HepG2 (cell line): ENCODE results near the gene OR10H1. TPM values are rescaled to one million over a fixed set of nuclear protein-coding genes. Genes with fewer than 3 reads are reported as not detected.
A peak's percentile ranks its signal among the peaks of the same experiment; 100 is the strongest.

Source experiments
- FOSL2 ChIP-seq: sonication (generic); formaldehyde crosslinking; IDR thresholded peaks from 2 replicates; pipeline ENCODE4 v1.4.0; 2020; ENCODE audit warnings: missing genetic modification reagents
- MAFK ChIP-seq, 2 experiments: IDR thresholded peaks in 1 of 2; conservative IDR thresholded peaks in 1 of 2; 2 replicates each; pipeline ENCODE4 v1.6.1; 2011; ENCODE audit warnings: improper control_type of control experiment in 2 of 2, low read length in 2 of 2
- MTA1 ChIP-seq: sonication (generic); formaldehyde crosslinking; IDR thresholded peaks from 2 replicates; pipeline ENCODE4 v1.4.0; 2020; ENCODE audit warnings: missing genetic modification reagents, mild to moderate bottlenecking, borderline replicate concordance
- MXI1 ChIP-seq: IDR thresholded peaks from 3 replicates; pipeline ENCODE4 v1.6.1; 2012; ENCODE audit warnings: low read depth, low read length, inconsistent platforms, borderline replicate concordance
- NCOA5 ChIP-seq: sonication (generic); formaldehyde crosslinking; IDR thresholded peaks from 2 replicates; pipeline ENCODE4 v1.4.0; 2020; ENCODE audit warnings: missing genetic modification reagents
- NR3C1 ChIP-seq: sonication (generic); formaldehyde crosslinking; IDR thresholded peaks from 2 replicates; pipeline ENCODE4 v1.4.0; 2020; ENCODE audit warnings: missing genetic modification reagents
- SKI ChIP-seq: fragments of 450-650 bp; IDR thresholded peaks from one replicate; pipeline ENCODE4 v1.6.1; 2018; ENCODE audit warnings: mild to moderate bottlenecking; ENCODE audit not compliant: partially characterized antibody
- SMAD3 ChIP-seq: sonication (generic); formaldehyde crosslinking; IDR thresholded peaks from 2 replicates; pipeline ENCODE4 v1.4.0; 2020; ENCODE audit warnings: missing genetic modification reagents
- SOX13 ChIP-seq, 3 experiments: fragments of 450-650 bp in 1 of 3; sonication (generic) in 1 of 3; formaldehyde crosslinking in 1 of 3; IDR thresholded peaks in 2 of 3; conservative IDR thresholded peaks in 1 of 3; 2 replicates each; pipeline versions ENCODE4 v1.5.0 to v1.6.1; 2016 to 2020; ENCODE audit warnings: antibody characterized with exemption in 1 of 3, mild to moderate bottlenecking in 1 of 3, missing compliant biosample characterization in 1 of 3, missing genetic modification reagents in 1 of 3, moderate library complexity in 1 of 3
- TCF7 ChIP-seq: sonication (generic); IDR thresholded peaks from 2 replicates; pipeline ENCODE4 v1.6.1; 2016; ENCODE audit warnings: antibody characterized with exemption, low read depth
- THAP11 ChIP-seq: IDR thresholded peaks from 2 replicates; pipeline ENCODE4 v1.6.1; 2016; ENCODE audit warnings: missing biosample characterization, missing genetic modification reagents
- ZNF274 ChIP-seq: sonication (generic); formaldehyde crosslinking; IDR thresholded peaks from 2 replicates; pipeline ENCODE4 v1.5.1; 2020; ENCODE audit warnings: mild to moderate bottlenecking, missing genetic modification reagents
- ZNF589 ChIP-seq: sonication (generic); formaldehyde crosslinking; conservative IDR thresholded peaks from 2 replicates; pipeline ENCODE4 v1.8.0; 2022; ENCODE audit warnings: mild to moderate bottlenecking, moderate library complexity, missing genetic modification reagents
- ZNF746 ChIP-seq: sonication (generic); formaldehyde crosslinking; IDR thresholded peaks from 2 replicates; pipeline ENCODE4 v1.8.0; 2022; ENCODE audit warnings: mild to moderate bottlenecking, missing genetic modification reagents
- polyA plus RNA-seq, 8 experiments: library from polyadenylated mRNA; depleted of rRNA in 3 of 8; stranded (reverse) in 7 of 8; unstranded in 1 of 8; fragments of >200 nt; fragmentation: Illumina TruSeq in 4 of 8; extraction: Trizol in 4 of 8; gene quantifications; 2 replicates each; pipeline versions ENCODE4 v1.2.1 to v1.2.3, GENCODE V29; 2011 to 2016; ENCODE audit warnings: low read depth in 4 of 8, missing spikeins in 1 of 8, mixed read lengths in 1 of 8; ENCODE audit not compliant: insufficient read depth in 1 of 8
- total RNA-seq, 5 experiments: library from RNA; depleted of rRNA; stranded (reverse); fragments of >200 nt; fragmentation: Illumina TruSeq; extraction: Trizol; gene quantifications; 2 replicates each; pipeline ENCODE4 v1.2.3, GENCODE V29; 2016; ENCODE audit warnings: low read depth in 1 of 5
- TF ChIP-seq, protein P1 (sequence below): sonication (generic); formaldehyde crosslinking; IDR thresholded peaks from 2 replicates; pipeline ENCODE4 v1.4.0; 2020; ENCODE audit warnings: missing genetic modification reagents
- TF ChIP-seq, protein P2 (sequence below): sonication (generic); formaldehyde crosslinking; IDR thresholded peaks from 2 replicates; pipeline ENCODE4 v1.4.0; 2020; ENCODE audit warnings: missing genetic modification reagents
- TF ChIP-seq, protein P3 (sequence below), 2 experiments: sonication (generic) in 1 of 2; formaldehyde crosslinking in 1 of 2; IDR thresholded peaks; 2 replicates each; pipeline versions ENCODE4 v1.4.0 to v1.6.1; 2018 to 2020; ENCODE audit warnings: missing genetic modification reagents in 2 of 2, borderline replicate concordance in 1 of 2, low read depth in 1 of 2, mild to moderate bottlenecking in 1 of 2, missing biosample characterization in 1 of 2
- TF ChIP-seq, protein P4 (sequence below): sonication (generic); formaldehyde crosslinking; IDR thresholded peaks from 2 replicates; pipeline ENCODE4 v1.4.0; 2020; ENCODE audit warnings: mild to moderate bottlenecking, missing genetic modification reagents

OR10H1 gene
- total and polyA plus RNA-seq, 2 of the 13 experiments (the other 11 are each of a cell fraction or from before 2014, with no cell fraction given), result not detected

DNA sequence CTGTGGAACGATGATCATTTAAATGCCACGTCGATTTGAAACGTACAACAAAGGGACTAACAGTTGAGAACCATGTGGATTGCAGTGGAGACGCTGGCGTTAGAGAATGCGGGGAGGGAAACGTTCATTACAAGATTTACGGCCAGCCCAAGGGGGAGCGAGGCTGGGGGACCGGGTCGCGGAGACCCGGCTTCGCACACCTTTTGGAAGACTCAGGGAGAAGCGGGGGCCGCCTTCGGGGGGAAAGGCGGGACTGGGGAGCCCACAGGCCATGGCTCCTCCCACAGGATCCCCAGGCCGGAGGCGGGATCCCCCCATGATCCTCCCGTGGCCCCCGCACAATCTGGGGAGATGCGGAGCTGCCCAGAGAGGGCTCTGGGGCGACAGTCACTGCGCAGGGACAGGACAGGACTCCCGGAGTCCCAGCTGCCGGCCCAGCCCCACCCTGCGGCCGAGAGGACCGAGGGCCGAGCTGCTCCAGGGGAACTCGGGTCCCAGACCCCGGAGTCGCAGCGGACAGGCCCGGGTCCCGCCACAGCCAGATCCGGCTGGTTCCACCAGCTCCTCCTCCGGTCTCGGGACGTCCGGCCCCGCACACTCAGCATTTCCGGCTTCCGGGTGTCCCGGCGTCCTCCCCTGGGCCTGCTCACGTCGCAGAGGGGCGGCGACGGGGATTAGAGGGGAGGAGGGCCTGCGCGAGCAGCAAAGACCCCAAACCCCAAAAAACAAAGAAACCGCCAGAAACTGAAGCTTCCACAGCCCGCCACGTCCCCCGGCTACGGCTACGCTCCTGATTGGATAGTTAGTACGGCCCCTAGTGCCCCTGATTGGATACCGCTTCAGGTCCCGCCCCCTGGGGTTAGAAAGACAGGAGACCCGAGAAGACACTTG is 21.1 kb upstream of the OR10H1 start (continued):
- TF ChIP-seq THAP11 (CRISPR knock-in tag) (peak; percentile 79), ZNF589 (CRISPR knock-in tag) (no peak), MXI1 (0 out of 3 replicates have a peak, but pooled peaks have one; percentile 27), NR3C1 (CRISPR knock-in tag) (no peak), MTA1 (CRISPR knock-in tag) (peak; percentile 64; the same call in 1 of the 2 replicates), ZNF274 (CRISPR knock-in tag) (0 out of 2 replicates have a peak, but pooled peaks have one; percentile 33), SOX13 (IDR thresholded peaks at IDR 0.05) (no peak), SOX13 (CRISPR knock-in tag; conservative IDR thresholded peaks at IDR 0.05 in 1 of 2, IDR thresholded peaks at IDR 0.05 in 1 of 2) (peak in 1 of 2 experiments; percentile 25; a peak in 1 of 4 replicates), TCF7 (0 out of 2 replicates have a peak, but pooled peaks have one; percentile 2), SKI (no peak), MAFK (conservative IDR thresholded peaks at IDR 0.05 in 1 of 2, IDR thresholded peaks at IDR 0.05 in 1 of 2; ENCODE audit: low read length in 2 of 2) (peak; percentile 68 to 82), FOSL2 (peak; percentile 30), SMAD3 (CRISPR knock-in tag) (no peak), ZNF746 (CRISPR knock-in tag) (no peak), NCOA5 (CRISPR knock-in tag) (no peak)
- TF ChIP-seq, protein P1, sequence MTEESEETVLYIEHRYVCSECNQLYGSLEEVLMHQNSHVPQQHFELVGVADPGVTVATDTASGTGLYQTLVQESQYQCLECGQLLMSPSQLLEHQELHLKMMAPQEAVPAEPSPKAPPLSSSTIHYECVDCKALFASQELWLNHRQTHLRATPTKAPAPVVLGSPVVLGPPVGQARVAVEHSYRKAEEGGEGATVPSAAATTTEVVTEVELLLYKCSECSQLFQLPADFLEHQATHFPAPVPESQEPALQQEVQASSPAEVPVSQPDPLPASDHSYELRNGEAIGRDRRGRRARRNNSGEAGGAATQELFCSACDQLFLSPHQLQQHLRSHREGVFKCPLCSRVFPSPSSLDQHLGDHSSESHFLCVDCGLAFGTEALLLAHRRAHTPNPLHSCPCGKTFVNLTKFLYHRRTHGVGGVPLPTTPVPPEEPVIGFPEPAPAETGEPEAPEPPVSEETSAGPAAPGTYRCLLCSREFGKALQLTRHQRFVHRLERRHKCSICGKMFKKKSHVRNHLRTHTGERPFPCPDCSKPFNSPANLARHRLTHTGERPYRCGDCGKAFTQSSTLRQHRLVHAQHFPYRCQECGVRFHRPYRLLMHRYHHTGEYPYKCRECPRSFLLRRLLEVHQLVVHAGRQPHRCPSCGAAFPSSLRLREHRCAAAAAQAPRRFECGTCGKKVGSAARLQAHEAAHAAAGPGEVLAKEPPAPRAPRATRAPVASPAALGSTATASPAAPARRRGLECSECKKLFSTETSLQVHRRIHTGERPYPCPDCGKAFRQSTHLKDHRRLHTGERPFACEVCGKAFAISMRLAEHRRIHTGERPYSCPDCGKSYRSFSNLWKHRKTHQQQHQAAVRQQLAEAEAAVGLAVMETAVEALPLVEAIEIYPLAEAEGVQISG (CRISPR knock-in tag), result peak; percentile 75
- TF ChIP-seq, protein P2, sequence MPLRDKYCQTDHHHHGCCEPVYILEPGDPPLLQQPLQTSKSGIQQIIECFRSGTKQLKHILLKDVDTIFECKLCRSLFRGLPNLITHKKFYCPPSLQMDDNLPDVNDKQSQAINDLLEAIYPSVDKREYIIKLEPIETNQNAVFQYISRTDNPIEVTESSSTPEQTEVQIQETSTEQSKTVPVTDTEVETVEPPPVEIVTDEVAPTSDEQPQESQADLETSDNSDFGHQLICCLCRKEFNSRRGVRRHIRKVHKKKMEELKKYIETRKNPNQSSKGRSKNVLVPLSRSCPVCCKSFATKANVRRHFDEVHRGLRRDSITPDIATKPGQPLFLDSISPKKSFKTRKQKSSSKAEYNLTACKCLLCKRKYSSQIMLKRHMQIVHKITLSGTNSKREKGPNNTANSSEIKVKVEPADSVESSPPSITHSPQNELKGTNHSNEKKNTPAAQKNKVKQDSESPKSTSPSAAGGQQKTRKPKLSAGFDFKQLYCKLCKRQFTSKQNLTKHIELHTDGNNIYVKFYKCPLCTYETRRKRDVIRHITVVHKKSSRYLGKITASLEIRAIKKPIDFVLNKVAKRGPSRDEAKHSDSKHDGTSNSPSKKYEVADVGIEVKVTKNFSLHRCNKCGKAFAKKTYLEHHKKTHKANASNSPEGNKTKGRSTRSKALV, result no peak
- TF ChIP-seq, protein P3, sequence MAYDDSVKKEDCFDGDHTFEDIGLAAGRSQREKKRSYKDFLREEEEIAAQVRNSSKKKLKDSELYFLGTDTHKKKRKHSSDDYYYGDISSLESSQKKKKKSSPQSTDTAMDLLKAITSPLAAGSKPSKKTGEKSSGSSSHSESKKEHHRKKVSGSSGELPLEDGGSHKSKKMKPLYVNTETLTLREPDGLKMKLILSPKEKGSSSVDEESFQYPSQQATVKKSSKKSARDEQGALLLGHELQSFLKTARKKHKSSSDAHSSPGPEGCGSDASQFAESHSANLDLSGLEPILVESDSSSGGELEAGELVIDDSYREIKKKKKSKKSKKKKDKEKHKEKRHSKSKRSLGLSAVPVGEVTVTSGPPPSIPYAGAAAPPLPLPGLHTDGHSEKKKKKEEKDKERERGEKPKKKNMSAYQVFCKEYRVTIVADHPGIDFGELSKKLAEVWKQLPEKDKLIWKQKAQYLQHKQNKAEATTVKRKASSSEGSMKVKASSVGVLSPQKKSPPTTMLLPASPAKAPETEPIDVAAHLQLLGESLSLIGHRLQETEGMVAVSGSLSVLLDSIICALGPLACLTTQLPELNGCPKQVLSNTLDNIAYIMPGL (CRISPR knock-in tag; IDR thresholded peaks at IDR 0.05; ENCODE audit: borderline replicate concordance in 1 of 2, low read depth in 1 of 2), result peak in 1 of 2 experiments; percentile 78; a peak in 2 of 4 replicates
- TF ChIP-seq, protein P4, sequence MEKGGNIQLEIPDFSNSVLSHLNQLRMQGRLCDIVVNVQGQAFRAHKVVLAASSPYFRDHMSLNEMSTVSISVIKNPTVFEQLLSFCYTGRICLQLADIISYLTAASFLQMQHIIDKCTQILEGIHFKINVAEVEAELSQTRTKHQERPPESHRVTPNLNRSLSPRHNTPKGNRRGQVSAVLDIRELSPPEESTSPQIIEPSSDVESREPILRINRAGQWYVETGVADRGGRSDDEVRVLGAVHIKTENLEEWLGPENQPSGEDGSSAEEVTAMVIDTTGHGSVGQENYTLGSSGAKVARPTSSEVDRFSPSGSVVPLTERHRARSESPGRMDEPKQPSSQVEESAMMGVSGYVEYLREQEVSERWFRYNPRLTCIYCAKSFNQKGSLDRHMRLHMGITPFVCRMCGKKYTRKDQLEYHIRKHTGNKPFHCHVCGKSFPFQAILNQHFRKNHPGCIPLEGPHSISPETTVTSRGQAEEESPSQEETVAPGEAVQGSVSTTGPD (CRISPR knock-in tag), result no peak
